Endothelial cell of umbilical vein (primary cell): ENCODE results near the gene OR6X1.

ENCODE experiments used
- CTCF ChIP-seq, 2 donors: IDR thresholded peaks; 1 replicate in 1 of 2; 2 replicates in 1 of 2; pipeline ENCODE4 v1.5.1; 2011; ENCODE audit warnings: low read length in 2 of 2, mild to moderate bottlenecking in 2 of 2, moderate library complexity in 2 of 2, control low read depth in 1 of 2, inconsistent platforms in 1 of 2, low read depth in 1 of 2; ENCODE audit not compliant: insufficient read depth in 1 of 2; ENCODE audit errors: extremely low read depth in 1 of 2
- POLR2A ChIP-seq: IDR thresholded peaks from 2 replicates; pipeline ENCODE4 v1.6.1; 2012; ENCODE audit warnings: low read depth, mild to moderate bottlenecking, control low read depth, low read length
- POLR2AphosphoS5 ChIP-seq: IDR thresholded peaks from 2 replicates; pipeline ENCODE4 v1.6.1; 2012; ENCODE audit warnings: low read depth, mild to moderate bottlenecking, control low read depth, low read length, moderate library complexity; ENCODE audit not compliant: insufficient read depth

- TF ChIP-seq CTCF (IDR thresholded peaks at IDR 0.05; ENCODE audit: extremely low read depth in 1 of 2, insufficient read depth in 1 of 2, low read depth in 1 of 2, low read length in 2 of 2) = no peak
- no peak for TF ChIP-seq POLR2AphosphoS5
- TF ChIP-seq POLR2A = no peak
These were observed 28.2 kb downstream of the OR6X1 start for GRCh38 chr11:123725995-123726655.
